HEK293T (cell line): Measurements from ENCODE around the gene TTC7B.

ENCODE experiments used
- CTCF ChIA-PET: fragments of 350-600 bp; formaldehyde crosslinking; extraction: SDS; loops from one replicate; lab custom pipeline; 2021; ENCODE audit warnings: antibody characterized with exemption, inconsistent platforms; lab: Yijun Ruan, JAX
- POLR2A ChIA-PET: fragments of 350-600 bp; formaldehyde crosslinking; extraction: SDS; loops from one replicate; lab custom pipeline; 2020; ENCODE audit warnings: antibody characterized with exemption, inconsistent platforms; lab: Yijun Ruan, JAX
- DNase-seq: peaks from one replicate; pipeline ENCODE4 v3.0.0; 2012; ENCODE audit warnings: mixed read lengths; ENCODE audit errors: extremely low spot score
- ARNT ChIP-seq: fragments of 450-650 bp; IDR thresholded peaks from 2 replicates; pipeline ENCODE4 v1.6.1; 2017; ENCODE audit warnings: mild to moderate bottlenecking
- BHLHE40 ChIP-seq: fragments of 450-650 bp; IDR thresholded peaks from 2 replicates; pipeline ENCODE4 v1.6.1; 2016; ENCODE audit warnings: mild to moderate bottlenecking, moderate library complexity, borderline replicate concordance
- CTBP1 ChIP-seq: fragments of 450-650 bp; IDR thresholded peaks from 2 replicates; pipeline ENCODE4 v1.6.1; 2016; ENCODE audit warnings: borderline replicate concordance
- ELF4 ChIP-seq: fragments of 450-650 bp; IDR thresholded peaks from 2 replicates; pipeline ENCODE4 v1.6.1; 2017; ENCODE audit warnings: antibody characterized with exemption
- FOXA1 ChIP-seq: fragments of 450-650 bp; IDR thresholded peaks from 2 replicates; pipeline ENCODE4 v1.6.1; 2016; ENCODE audit warnings: mild to moderate bottlenecking
- FOXK2 ChIP-seq: fragments of 450-650 bp; IDR thresholded peaks from 2 replicates; pipeline ENCODE4 v1.6.1; 2016; ENCODE audit warnings: mild to moderate bottlenecking
- FOXM1 ChIP-seq: fragments of 450-650 bp; IDR thresholded peaks from 2 replicates; pipeline ENCODE4 v1.6.1; 2017; ENCODE audit warnings: mild to moderate bottlenecking, borderline replicate concordance
- HDGF ChIP-seq: fragments of 450-650 bp; IDR thresholded peaks from 2 replicates; pipeline ENCODE4 v1.6.1; 2017; ENCODE audit warnings: antibody characterized with exemption, borderline replicate concordance
- L3MBTL2 ChIP-seq: fragments of 450-650 bp; conservative IDR thresholded peaks from 2 replicates; pipeline ENCODE4 v1.6.1; 2016; ENCODE audit warnings: mild to moderate bottlenecking
- LEF1 ChIP-seq: fragments of 450-650 bp; IDR thresholded peaks from 2 replicates; pipeline ENCODE4 v1.6.1; 2017; ENCODE audit warnings: mild to moderate bottlenecking, borderline replicate concordance
- NFRKB ChIP-seq: fragments of 450-650 bp; IDR thresholded peaks from 2 replicates; pipeline ENCODE4 v1.6.1; 2016; ENCODE audit warnings: mild to moderate bottlenecking, moderate library complexity
- SP1 ChIP-seq: fragments of 450-650 bp; IDR thresholded peaks from 2 replicates; pipeline ENCODE4 v1.6.1; 2017
- SUZ12 ChIP-seq: fragments of 450-650 bp; IDR thresholded peaks from 2 replicates; pipeline ENCODE4 v1.6.1; 2016; ENCODE audit warnings: mild to moderate bottlenecking
- TARDBP ChIP-seq: fragments of 450-650 bp; IDR thresholded peaks from 2 replicates; pipeline ENCODE4 v1.6.1; 2016
- ZNF384 ChIP-seq: fragments of 450-650 bp; IDR thresholded peaks from 2 replicates; pipeline ENCODE4 v1.6.1; 2016
- TF ChIP-seq, protein P1 (sequence below): fragments of 450-650 bp; IDR thresholded peaks from 2 replicates; pipeline ENCODE4 v1.6.1; 2016

The TTC7B gene

DNA sequence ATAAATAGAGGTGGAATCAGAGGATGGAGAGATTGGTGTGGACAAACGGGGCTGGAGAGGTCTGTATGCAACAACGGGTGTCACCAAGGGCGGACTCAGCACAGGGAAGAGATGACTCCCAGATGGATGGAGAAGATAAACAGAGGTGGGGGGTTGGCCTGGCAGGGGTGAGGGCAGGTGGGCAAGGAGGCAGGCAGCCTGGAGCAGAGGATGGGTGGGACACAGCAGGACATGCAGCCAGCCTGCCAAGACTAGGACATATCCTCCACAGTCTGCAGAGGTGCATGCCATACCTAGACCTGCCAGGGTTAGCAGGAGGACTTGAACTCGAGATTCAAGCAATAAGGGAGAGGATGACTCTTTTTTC lies 56.2 kb downstream of the TTC7B start:
- DNase-seq = no peak
- TF ChIP-seq SUZ12 = no peak
- TF ChIP-seq, protein P1, sequence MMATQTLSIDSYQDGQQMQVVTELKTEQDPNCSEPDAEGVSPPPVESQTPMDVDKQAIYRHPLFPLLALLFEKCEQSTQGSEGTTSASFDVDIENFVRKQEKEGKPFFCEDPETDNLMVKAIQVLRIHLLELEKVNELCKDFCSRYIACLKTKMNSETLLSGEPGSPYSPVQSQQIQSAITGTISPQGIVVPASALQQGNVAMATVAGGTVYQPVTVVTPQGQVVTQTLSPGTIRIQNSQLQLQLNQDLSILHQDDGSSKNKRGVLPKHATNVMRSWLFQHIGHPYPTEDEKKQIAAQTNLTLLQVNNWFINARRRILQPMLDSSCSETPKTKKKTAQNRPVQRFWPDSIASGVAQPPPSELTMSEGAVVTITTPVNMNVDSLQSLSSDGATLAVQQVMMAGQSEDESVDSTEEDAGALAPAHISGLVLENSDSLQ = no peak
- TF ChIP-seq ZNF384 = no peak
- TF ChIP-seq HDGF = no peak
- CTCF ChIA-PET = interaction anchor here (0.8 to 3.7 kb wide), 5 partner anchors 11 to 443 kb away, joined by 3 to 42 read pairs (median 4); partner anchors contain the start of gene TTC7B
- POLR2A ChIA-PET = interaction anchor here (1.2 to 1.3 kb wide), 2 partner anchors 17 to 363 kb away, joined by 3 to 4 read pairs; no protein-coding TSS in a partner anchor

DNA sequence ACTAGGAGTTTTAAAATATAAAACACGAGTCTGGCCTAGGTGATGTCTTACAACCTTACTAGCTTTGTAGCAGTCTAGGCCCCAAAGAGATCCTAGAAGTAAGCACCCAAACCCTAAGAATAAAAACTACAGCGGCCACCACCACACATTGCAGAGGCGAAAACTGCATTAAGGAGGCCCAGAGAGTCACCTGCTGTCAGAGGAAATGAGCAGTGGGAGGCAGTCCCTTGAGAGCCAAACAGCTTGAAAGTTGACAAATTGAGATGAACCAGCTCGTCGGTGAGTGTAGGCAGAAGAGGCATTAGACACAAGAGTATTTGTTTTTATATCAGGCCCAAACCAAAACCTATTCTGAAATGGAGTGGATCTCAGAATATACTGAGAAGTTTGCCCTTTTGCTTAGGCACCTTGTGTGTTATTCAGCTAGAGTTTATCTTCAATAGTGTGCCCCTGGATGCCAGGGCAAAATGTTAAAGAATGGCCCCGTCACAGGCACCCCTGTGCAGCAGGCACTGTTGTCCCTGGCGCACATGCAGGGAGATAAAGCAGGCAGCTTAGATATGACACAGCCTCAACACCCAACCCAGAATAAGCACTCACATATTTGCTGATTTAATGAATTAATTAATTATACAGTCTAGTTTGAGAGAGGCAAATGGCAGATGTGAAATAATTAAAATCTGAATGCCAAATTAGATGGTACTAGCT lies 56.7 kb downstream of the TTC7B start:
- ChIA-PET CTCF (interaction anchor here (1.3 to 3.7 kb wide), 6 partner anchors 12 to 458 kb away, joined by 3 to 42 read pairs (median 6); partner anchors contain the start of gene TTC7B), POLR2A (interaction anchor here (1.1 to 2.0 kb wide), 4 partner anchors 16 to 376 kb away, joined by 3 to 5 read pairs (median 4); no protein-coding TSS in a partner anchor)
- no peak for TF ChIP-seq SUZ12
- DNase-seq = no peak

DNA sequence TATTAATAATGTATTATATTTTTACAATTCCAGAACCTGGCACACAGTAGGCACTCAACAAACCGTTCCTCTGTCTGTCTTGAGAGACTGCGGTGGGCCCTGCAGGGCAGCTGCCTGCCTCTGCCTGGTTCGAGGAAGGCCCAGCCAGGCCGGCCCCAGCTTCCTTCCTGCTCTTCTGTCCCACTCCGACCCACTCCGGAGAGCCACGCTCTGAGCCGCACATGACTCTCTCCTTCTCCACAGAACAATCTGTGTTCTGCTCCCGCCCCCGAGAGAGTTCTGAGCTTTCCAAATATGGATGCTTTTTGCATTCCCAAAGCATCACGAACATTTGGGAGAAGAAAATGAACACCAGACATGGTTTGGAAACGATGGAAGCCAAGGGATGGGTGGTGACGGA lies 57.3 kb downstream of the TTC7B start:
- POLR2A ChIA-PET = interaction anchor here (1.1 to 2.0 kb wide), 2 partner anchors 117 to 375 kb away, joined by 3 to 5 read pairs; no protein-coding TSS in a partner anchor
- TF ChIP-seq, protein P1 = no peak
- TF ChIP-seq FOXA1 = no peak
- CTCF ChIA-PET = interaction anchor here (0.6 to 3.7 kb wide), 11 partner anchors 12 to 461 kb away, joined by 3 to 42 read pairs (median 5); no protein-coding TSS in a partner anchor
- no peak for DNase-seq

DNA sequence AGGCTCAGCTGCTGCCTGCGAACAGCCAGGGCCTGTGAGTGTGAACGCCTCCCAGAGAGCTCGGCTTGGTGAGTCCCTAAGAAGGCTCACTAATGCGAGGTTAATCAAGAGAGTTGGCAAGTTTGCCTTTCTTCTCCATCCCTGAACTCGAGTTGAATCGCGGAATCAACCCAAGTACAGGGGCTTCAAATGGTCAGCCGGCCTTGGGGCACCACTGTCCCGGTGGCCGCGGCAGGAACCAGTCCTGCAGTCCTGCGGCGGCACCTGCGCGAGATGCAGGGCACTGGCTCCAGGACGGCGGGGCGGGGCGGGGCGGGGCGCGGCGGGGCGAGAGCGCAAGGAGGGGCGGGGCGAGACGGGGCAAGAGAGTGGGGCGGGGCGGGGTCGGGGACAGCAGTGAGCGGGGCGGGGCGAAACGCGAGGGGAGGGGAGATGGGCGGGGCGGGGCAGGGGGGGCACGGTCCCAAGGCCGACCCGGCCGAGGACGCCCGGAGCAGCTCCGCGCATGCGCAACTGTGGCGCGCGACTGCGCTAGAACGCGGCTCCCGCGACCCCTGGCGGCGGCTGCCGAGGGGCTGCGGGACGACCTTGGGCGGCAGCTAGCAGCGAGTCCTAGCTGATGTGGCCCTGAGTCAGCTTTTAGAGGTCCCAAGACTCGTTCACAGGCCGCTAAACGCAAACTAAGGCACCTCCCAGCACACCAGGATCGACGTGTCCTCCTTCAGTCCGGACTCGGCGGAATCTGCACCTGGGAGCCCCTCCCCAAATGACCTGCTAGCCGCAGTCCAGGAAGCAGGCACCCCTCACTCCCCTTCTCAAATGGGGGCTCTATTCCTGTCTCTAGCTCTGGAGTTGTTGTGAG lies 58.0 kb downstream of the TTC7B start:
- POLR2A ChIA-PET = interaction anchor here (1.1 to 2.0 kb wide), 3 partner anchors 10 to 374 kb away, joined by 3 to 5 read pairs (median 3); no protein-coding TSS in a partner anchor
- DNase-seq = peak; percentile 99
- TF ChIP-seq BHLHE40 (no peak), HDGF (0 out of 2 replicates have a peak, but pooled peaks have one; percentile 21)
- CTCF ChIA-PET = interaction anchor here (0.6 to 3.7 kb wide), 11 partner anchors 13 to 461 kb away, joined by 3 to 42 read pairs (median 5); no protein-coding TSS in a partner anchor

DNA sequence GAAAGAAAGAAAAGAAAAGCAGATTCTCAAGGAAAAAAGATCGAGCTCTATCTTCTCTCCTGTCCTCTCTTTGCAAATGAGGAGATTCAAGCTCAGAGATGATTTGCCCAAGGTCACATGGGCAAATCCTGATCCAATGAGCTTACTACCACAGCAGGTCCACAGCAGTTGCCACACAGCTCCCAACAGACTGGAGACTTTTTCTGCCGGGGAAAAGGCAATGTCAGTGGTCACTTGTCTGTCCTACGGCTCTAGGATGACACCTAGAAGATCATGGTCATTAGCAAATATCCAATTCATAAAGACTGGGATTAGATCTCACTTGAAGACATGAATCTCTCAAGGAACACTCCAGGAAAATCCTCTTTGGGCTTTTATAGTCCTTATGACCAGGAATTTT lies 58.8 kb downstream of the TTC7B start:
- POLR2A ChIA-PET = interaction anchor here (1.2 to 2.0 kb wide), 2 partner anchors 11 to 373 kb away, joined by 3 to 5 read pairs; no protein-coding TSS in a partner anchor

DNA sequence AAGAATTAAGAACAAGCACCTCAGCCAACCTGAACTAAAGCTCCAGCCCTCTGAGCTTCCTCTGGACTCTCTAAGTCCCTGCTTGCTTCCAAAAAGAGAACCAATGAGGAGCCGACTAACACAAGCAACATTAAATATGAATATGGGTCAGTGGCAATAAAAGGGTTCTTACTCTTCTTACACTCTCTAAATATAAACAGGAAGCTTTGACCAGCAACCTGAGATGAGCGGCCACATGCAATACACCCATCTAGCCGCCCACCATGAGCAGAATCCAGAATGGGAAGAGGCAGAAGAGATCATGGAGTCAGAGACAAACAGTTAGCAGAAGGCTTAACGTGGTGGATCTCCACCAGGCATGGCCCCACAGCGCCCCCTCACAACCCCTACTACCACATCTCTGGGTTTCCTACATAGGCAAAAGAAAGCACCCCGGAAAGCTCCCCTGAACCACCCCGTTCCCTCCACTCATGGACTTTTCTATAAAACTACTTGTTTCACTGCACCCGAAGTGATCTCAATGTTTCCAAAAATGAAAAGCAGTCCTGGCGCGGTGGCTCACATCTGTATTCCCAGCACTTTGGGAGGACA lies 59.4 kb downstream of the TTC7B start:
- no peak for TF ChIP-seq ELF4
- no peak for TF ChIP-seq L3MBTL2
- TF ChIP-seq LEF1 = no peak
- TF ChIP-seq HDGF = no peak
- no peak for TF ChIP-seq FOXK2
- TF ChIP-seq SUZ12 = no peak
- no peak for TF ChIP-seq ZNF384
- TF ChIP-seq FOXA1 = no peak
- TF ChIP-seq ARNT = no peak
- no peak for TF ChIP-seq SP1
- TF ChIP-seq CTBP1 = no peak
- TF ChIP-seq TARDBP = no peak
- TF ChIP-seq, protein P1 = no peak
- TF ChIP-seq NFRKB = no peak
- TF ChIP-seq FOXM1 = no peak
- ChIA-PET POLR2A (no interaction called here), CTCF (no interaction called here)
- DNase-seq = no peak

More for the DNA sequence above, 58.8 kb downstream of the TTC7B start:
- CTCF ChIA-PET = interaction anchor here (0.6 to 3.7 kb wide), 3 partner anchors 14 to 321 kb away, joined by 3 to 42 read pairs (median 7); no protein-coding TSS in a partner anchor
- no peak for DNase-seq
- TF ChIP-seq ARNT (no peak), FOXA1 (no peak), SUZ12 (no peak), FOXK2 (no peak), BHLHE40 (no peak)
